Fibroblast of upper back skin (primary cell): ENCODE data around the gene D2HGDH.
"Not testable (repeated sequence)": the region's sequence is repeated elsewhere in the genome, so short reads cannot be mapped to it uniquely, and the experiment has no call there.

ENCODE experiments used
- DNase-seq: peaks from one replicate; pipeline ENCODE4 v3.0.0-alpha.2; 2013

The D2HGDH gene

DNA sequence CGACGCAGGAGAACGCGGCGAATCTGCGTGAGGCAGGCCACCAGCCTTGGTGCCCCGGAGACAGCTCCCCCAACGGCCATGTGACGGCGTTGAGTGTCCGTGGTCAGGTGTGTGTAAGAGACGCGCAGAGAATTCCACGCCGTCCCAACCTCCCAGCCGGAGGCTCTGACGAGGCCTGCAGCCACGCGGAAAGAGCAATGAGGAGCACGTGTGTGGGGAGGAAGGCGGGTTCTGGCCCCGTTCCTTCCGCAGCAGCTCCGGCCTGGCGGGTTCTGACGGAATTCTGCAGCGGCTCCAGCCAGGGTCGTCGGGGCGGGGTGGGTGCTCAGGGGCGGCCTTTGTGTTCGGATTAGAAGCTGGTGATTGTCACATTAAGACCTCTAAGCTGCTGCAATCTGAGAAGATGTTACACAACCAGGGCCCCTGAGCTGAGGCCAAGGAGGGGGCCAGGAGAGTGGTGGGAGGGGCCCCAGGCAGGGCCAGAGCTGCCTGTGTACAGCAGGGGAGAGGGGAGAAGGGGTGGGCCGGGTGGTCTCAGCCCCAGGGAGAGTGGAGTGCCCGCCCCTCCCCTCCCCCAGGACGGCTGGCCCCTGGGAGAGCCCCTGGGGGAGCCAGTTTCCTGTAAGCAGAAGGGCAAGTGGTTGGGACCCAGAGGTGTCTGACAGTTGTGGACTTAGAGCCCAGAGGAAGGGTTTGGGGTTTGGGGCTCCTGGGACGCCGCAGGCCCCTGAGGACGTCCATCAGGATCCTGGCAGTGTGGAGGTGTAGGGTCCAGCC lies 37.0 kb downstream of the D2HGDH start:
- peak; percentile 42 for DNase-seq

GRCh38 chr2:241772063-241772499 lies 37.7 kb downstream of the D2HGDH start:
- DNase-seq: no peak

GRCh38 chr2:241773511-241774418 lies 39.3 kb downstream of the D2HGDH start:
- no peak for DNase-seq

- peak; percentile 87 for DNase-seq
Observed at GRCh38 chr2:241774419-241775222, 40.2 kb downstream of the D2HGDH start.

- DNase-seq: no peak
Observed at GRCh38 chr2:241775223-241776177, 41.1 kb downstream of the D2HGDH start.

DNA sequence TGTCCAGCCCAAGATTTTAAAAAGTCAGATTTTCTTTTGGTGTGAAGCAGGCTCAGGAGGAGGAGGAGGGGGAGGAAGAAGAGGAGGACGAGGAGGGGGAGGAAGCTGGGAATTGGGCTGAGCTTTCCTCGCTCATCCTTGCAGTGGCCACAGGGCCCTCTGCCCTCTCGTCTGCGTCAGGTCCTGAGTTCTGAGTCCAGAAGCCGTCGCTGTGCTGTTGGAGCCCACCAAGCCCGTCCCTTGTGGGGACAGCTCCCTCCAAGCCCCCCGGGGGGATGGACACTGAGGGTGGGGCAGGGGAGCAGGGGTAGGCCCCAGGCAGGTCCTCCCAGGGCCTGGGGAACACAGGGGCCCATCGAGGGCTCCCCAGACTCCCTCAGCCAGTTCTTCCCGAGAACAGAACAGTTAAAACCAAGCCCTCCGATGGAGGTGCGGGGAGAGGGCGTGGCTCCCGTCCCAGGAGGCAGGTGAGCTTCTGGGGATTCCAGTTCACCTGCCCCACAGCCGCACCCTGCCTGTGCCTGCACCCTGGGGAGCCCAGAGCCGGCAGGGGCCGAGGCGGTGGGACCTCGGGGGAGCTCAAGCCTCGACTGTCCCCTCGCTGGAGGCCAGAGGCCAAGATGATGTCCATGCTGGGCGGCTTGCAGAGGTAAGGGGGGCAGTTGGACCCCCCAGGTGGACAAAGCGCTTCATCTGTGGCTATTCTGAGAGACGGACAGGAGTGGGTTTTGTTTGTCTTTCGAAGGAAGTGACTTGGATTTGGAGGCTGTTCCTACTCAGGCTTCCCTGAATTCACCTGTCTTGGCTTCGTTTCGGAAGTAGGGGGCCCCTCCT lies 42.1 kb downstream of the D2HGDH start, which contains the start of gene GAL3ST2:
Gene GAL3ST2 (plus strand): TSS at position 487 of the 834 bp plus-strand sequence. CDS start 134 bp downstream, at position 621.
- no peak for DNase-seq

DNA sequence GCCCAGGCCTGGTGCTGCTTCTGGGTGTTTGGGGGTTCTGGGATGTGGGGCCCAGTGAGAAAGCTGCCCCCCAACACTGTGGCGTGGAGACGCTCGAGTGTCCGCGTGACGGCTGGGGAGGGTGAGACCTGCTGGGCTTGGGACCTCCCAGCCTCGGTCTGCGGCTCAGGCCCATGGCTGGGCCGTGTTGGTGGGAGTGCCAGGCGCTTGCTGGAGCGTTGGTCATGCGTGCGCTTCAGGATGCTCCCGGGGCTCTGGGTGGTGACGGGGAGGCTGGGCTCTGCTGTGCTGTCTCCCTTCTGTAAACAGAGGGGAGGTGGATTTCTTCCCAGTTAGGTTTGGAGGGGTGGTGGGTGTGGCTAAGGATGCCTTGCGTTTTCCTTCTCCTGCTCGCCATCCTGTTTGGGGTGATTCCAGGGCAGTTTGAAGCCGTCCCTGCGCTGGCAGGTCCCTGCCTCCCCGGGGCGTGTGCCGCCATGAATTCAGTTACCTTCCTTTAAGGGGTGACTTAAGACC lies 42.8 kb downstream of the D2HGDH start:
- DNase-seq: no peak

GRCh38 chr2:241777686-241778627 lies 43.5 kb downstream of the D2HGDH start:
- no peak for DNase-seq

DNA sequence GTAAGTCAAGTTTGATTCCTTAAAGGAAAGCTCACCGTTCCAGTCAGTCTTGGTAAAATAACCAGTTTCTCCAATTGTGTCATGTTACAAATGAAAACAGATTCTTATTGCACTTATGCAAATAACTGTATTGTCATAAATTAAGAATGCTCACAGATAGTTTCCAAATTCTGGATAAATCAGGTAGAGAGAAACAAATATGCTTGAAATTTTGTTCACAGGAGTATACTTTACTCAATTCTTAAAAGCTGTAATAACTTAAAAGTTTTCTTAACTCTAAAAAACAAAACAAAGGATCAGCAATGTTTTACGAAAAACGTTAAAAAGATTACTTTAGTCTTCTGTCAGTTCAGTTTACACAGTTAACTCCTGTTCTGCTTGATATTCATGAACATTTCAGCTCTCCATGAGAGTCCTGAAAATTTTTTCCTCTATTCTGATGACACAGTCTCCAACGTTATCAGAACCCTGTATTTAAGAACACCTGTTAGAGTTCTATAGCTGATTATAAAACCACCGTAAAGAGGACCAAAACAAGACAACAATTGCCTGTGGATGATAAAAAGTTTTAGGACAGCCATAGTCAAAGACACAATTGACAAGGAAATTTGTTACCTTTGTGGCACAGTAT lies 46.6 kb downstream of the D2HGDH start:
- no peak for DNase-seq

GRCh38 chr2:241782053-241782452 lies 47.6 kb downstream of the D2HGDH start:
- DNase-seq: not testable (repeated sequence)

DNA sequence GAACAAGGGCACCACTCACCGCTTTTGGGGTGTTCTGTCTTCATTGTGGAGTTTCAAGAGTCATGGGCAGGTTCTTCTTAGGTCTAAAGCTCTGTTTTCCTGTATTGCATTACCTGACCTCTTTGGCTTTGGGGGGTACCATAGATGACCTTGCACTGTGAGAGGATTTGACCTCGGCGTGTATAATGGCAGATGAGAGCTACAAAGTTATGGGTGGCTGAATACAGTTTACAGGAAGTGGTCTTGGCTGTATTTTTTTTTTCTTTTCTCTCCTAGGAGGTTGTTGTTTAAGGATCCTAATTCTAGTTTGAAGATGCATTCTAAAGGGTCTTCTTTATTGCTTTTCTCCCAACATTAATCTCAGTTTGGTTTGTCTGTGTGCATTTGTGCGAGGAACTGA lies 53.7 kb downstream of the D2HGDH start:
- DNase-seq: no peak

DNA sequence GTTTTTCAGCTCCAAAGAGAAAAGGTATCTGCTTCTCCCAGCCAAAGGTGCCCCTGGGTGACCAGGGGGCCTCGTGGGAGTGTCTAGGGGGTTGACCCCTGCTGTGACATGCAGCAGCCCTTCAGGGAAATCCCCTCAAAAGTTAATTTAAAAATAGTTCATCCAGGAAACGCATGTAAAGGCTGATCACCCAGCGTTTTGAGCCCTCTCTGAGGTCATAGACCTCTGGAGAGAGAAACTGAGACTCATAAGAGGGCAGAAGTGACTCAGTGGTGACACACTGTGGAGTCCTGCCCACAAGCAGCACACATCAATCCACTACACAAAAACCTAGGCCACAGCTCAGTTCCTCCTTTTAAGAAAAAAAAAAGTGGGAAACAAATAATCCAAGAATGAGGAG lies 54.1 kb downstream of the D2HGDH start:
- no peak for DNase-seq

- not testable (repeated sequence) for DNase-seq
Observed at GRCh38 chr2:241791385-241791784, 57.0 kb downstream of the D2HGDH start.

GRCh38 chr2:241793385-241793784 lies 59.0 kb downstream of the D2HGDH start:
- no peak for DNase-seq

GRCh38 chr2:241794250-241794823 lies 59.9 kb downstream of the D2HGDH start:
- DNase-seq: no peak

GRCh38 chr2:241795021-241795999 lies 60.9 kb downstream of the D2HGDH start:
- DNase-seq: no peak

- DNase-seq: no peak
Observed at GRCh38 chr2:241796209-241796608, 61.8 kb downstream of the D2HGDH start.
